ES-I3 (cell line): Measurements from ENCODE around the gene ZNF330.
"Not testable (repeated sequence)": the region's sequence is repeated elsewhere in the genome, so short reads cannot be mapped to it uniquely, and the experiment has no call there.

ENCODE experiments used
- H3K36me3 ChIP-seq: 2 replicates; pipeline ENCODE4 v1.6.1; 2013; ENCODE audit warnings: mild to moderate bottlenecking, low read length, control low read depth, moderate library complexity; ENCODE audit not compliant: insufficient read depth
- H3K4me1 ChIP-seq: 2 replicates; pipeline ENCODE4 v1.6.1; 2013; ENCODE audit warnings: mild to moderate bottlenecking, control low read depth, low read length; ENCODE audit not compliant: insufficient read depth
- H3K9ac ChIP-seq: 2 replicates; pipeline ENCODE4 v1.6.1; 2013; ENCODE audit warnings: low read depth, mild to moderate bottlenecking, low read length, moderate library complexity
- H3K9me3 ChIP-seq: 2 replicates; pipeline ENCODE4 v1.6.1; 2013; ENCODE audit warnings: mild to moderate bottlenecking, low read length, moderate library complexity; ENCODE audit not compliant: control insufficient read depth, insufficient read depth

The ZNF330 gene

GRCh38 chr4:141215030-141215429 lies 5.7 kb upstream of the ZNF330 start:
- H3K9me3 ChIP-seq: no peaks in the 10 kb centered on the region
- no peaks in the 10 kb centered on the region for H3K36me3 ChIP-seq
- peaks cover 6% of the 10 kb centered on the region; the same call in 1 of the 2 replicates for H3K4me1 ChIP-seq
- no peak overlapping the region for H3K9ac ChIP-seq

- H3K9me3 ChIP-seq: no peaks in the 10 kb centered on the region
- H3K9ac ChIP-seq: no peak overlapping the region
- H3K4me1 ChIP-seq: peaks cover 7% of the 10 kb centered on the region; the same call in 1 of the 2 replicates
- H3K36me3 ChIP-seq: no peaks in the 10 kb centered on the region
Measured at GRCh38 chr4:141216002-141216761, 4.5 kb upstream of the ZNF330 start.

DNA sequence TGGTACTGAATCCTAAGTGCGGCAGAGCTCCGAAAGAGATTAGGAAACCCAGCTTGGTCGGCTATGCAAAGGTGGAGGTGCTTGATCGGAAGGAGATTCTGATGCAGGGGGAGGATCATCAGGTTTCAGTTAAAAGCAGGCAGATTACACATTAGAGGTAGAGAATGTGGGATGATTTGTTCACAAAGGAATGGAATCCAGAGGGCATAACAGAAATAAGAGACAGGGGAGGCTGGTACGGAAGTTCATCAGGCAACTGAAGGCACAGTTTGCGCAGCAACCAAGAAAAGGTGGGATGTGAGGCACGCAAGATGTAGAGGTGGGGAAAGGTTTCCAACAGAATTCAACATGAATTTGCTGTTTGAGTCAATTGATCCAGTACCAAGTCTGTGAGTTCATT lies 424 bp upstream of the ZNF330 start:
- Histone ChIP-seq H3K9ac (peak overlapping the region; percentile 83), H3K36me3 (no peaks in the 10 kb centered on the region), H3K9me3 (no peaks in the 10 kb centered on the region), H3K4me1 (peaks cover 7% of the 10 kb centered on the region; the same call in 1 of the 2 replicates)

GRCh38 chr4:141223418-141223817 lies 2.7 kb downstream of the ZNF330 start:
- Histone ChIP-seq H3K9me3 (no peaks in the 10 kb centered on the region), H3K4me1 (peaks cover 7% of the 10 kb centered on the region; the same call in 1 of the 2 replicates), H3K9ac (no peak overlapping the region), H3K36me3 (no peaks in the 10 kb centered on the region)

GRCh38 chr4:141227280-141227679 lies 6.6 kb downstream of the ZNF330 start:
- not testable (repeated sequence) for H3K9ac ChIP-seq, H3K4me1 ChIP-seq, H3K9me3 ChIP-seq
- peaks cover 10% of the 10 kb centered on the region; the same call in 1 of the 2 replicates for H3K36me3 ChIP-seq

DNA sequence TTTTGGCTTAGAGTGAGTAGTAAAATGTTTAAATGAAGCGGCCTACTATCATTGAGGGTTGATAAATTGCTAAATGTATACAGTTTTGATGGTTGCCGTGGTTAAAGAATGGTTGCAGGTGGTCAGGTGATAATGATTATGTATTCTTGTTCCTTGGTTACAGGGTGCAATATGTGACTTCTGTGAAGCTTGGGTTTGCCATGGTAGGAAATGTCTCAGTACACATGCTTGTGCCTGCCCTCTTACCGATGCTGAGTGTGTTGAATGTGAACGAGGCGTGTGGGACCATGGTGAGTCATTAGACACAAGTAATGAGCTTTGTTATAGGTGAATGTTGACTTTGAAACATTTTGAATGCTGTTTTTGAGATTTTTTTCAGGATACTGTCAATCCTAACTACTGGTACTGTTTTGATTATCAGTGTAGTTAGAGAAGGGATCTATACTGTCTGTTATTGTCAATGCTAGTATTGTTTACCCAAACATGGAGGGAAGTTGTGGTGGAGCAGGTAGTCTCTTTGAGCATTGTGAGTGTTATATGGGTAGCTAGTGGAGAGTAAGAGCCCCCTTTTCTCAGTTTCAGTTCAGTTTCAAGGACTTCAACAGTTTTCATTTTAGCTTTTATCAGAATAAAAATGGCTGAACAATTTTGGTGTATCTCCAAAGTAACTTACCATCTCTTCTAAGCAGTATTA lies 8.9 kb downstream of the ZNF330 start:
- Histone ChIP-seq H3K9ac (no peak overlapping the region), H3K4me1 (no peaks in the 10 kb centered on the region), H3K36me3 (peaks cover 10% of the 10 kb centered on the region; the same call in 1 of the 2 replicates)

DNA sequence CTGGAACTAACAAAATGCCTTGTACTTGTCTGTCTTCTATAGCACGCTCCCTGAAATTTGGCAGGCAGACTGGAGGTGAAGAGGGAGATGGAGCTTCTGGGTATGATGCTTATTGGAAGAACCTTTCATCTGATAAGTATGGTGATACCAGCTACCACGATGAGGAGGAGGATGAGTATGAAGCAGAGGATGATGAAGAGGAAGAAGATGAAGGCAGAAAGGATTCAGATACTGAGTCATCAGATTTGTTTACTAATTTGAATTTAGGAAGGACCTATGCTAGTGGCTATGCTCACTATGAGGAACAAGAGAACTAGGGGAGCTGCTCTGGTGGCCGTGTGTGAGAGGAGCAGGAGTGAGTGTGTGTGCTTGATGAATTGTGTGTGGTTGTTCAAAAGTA lies 13.0 kb downstream of the ZNF330 start:
- peaks cover 10% of the 10 kb centered on the region; the same call in 1 of the 2 replicates for H3K36me3 ChIP-seq

More for the DNA sequence above, 8.9 kb downstream of the ZNF330 start:
- no peaks in the 10 kb centered on the region for H3K9me3 ChIP-seq

GRCh38 chr4:141238186-141238585 lies 17.5 kb downstream of the ZNF330 start:
- Histone ChIP-seq H3K9ac (no peak overlapping the region), H3K9me3 (no peaks in the 10 kb centered on the region), H3K4me1 (no peaks in the 10 kb centered on the region), H3K36me3 (no peaks in the 10 kb centered on the region; the same call in 1 of the 2 replicates)

More for the DNA sequence above, 13.0 kb downstream of the ZNF330 start:
- no peaks in the 10 kb centered on the region for H3K9me3 ChIP-seq
- no peaks in the 10 kb centered on the region for H3K4me1 ChIP-seq
- no peak overlapping the region for H3K9ac ChIP-seq

DNA sequence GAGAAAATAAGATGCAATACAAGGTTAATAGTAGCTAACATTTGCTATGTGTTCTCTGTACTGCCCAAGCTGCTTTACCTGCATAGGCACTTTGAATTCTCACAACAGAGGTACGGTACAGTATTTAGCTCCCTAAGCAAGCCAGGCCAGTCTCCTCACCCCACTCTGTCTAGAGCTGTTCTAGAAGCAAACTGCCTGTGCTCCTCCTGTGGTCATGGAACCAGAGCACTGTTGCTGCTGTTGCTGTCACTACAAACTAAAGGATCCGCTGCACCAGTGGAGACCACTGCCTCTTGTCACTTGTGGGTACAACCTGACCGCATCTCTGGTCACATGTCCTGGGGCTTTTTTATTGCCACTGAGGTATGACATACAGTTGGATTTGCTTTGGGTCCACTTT lies 19.6 kb downstream of the ZNF330 start:
- Histone ChIP-seq H3K9ac (no peak overlapping the region), H3K36me3 (no peaks in the 10 kb centered on the region; the same call in 1 of the 2 replicates), H3K4me1 (no peaks in the 10 kb centered on the region), H3K9me3 (no peaks in the 10 kb centered on the region)

GRCh38 chr4:141240671-141241070 lies 20.0 kb downstream of the ZNF330 start:
- no peaks in the 10 kb centered on the region for H3K4me1 ChIP-seq
- no peaks in the 10 kb centered on the region for H3K36me3 ChIP-seq
- H3K9me3 ChIP-seq: no peaks in the 10 kb centered on the region
- H3K9ac ChIP-seq: no peak overlapping the region

DNA sequence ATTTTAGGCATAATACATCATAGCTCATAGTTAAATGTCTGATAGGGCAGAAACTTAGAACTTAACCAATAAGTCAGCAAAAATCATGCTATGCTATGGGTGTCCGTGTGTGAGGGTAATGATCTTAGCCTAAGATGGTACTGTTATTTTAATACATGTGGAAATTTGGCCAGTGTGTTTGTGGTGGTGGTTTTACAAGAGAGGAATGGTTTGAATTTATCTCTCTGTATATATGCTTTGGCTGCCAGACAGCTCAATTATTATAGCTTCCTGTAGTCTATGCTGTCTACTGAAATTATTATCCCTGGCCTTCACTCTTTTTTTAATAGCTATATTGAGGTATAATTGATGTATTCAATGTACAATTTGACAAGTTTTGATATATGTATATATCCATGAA lies 21.3 kb downstream of the ZNF330 start:
- H3K9me3 ChIP-seq: no peaks in the 10 kb centered on the region
- H3K4me1 ChIP-seq: no peaks in the 10 kb centered on the region
- no peak overlapping the region for H3K9ac ChIP-seq
- no peaks in the 10 kb centered on the region for H3K36me3 ChIP-seq

DNA sequence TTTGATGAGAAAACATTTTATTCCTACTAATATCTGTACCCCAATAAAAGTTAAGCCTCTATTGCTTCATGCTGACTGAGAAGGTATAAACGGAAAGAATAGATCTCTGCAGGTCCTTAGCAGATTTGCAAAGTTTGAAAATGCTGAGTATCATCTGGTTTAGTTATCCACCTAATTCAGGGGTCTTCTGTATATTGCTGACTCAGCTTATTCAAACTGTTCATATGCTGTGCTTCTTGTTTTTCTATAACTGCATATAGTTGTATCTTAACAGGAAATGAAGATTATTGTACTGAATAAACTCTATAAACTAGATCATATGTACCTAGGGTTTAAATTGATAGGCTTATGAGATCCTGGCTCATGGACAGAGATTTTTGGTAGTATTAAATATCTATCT lies 23.7 kb downstream of the ZNF330 start:
- Histone ChIP-seq H3K4me1 (no peaks in the 10 kb centered on the region), H3K9ac (no peak overlapping the region), H3K36me3 (no peaks in the 10 kb centered on the region), H3K9me3 (no peaks in the 10 kb centered on the region)

DNA sequence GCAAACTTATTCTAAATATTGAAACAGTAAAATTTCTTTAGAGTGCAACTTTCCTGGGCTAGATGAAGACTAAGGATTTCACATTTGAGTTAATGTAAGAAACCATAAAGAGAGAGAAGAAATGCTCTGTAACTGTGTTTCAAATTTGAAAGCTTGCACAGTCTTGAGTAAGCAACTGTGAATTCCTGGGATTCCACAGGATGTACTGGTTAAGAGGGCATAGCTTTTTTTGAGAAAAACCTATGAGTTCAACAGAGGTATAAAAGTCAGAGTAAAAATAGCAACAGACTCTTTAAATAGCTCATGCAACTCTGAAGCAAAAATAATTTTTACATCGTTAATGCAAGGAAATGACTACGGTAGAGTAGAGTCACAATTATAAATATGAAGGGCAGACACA lies 25.5 kb downstream of the ZNF330 start:
- Histone ChIP-seq H3K9ac (no peak overlapping the region), H3K4me1 (no peaks in the 10 kb centered on the region), H3K36me3 (no peaks in the 10 kb centered on the region), H3K9me3 (no peaks in the 10 kb centered on the region)

DNA sequence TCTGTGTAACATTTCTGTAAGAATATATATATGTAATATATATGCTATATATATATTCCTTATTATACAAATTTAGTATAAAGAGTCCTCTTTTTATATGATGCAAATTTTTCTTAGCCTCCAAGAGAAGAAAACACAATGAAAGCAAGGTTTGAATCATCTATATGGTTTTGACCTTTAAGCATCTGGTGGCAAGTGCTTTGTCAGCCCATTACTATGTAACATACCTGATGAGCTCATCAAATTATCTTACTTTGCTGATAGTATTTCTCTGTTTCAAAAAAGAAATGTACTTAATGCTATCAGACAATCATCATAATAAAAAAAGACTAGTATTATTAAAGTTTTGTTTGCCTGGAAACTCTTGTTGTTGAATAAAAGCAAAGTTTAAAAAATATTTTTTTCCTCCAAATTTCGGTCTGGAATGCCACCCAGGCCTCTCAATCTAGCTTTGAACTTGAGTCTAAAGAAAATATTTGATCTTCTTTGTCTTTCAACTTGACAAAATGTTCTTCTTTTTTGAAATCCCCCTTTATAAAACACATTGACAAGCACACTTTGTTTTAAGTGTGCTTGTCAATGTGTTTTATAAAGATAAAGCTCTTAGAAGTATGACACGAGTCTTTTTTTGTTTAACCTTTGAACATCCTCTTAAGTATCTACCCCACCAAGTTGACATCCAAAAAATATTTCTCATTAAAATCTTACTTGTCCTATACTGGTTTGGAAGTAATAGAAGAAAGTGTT lies 26.2 kb downstream of the ZNF330 start:
- Histone ChIP-seq H3K4me1 (no peaks in the 10 kb centered on the region), H3K9me3 (no peaks in the 10 kb centered on the region), H3K9ac (no peak overlapping the region), H3K36me3 (no peaks in the 10 kb centered on the region)
